HG03565 (cell line): Measurements from ENCODE around the gene E2F1.
"Not testable (repeated sequence)": the region's sequence is repeated elsewhere in the genome, so short reads cannot be mapped to it uniquely, and the experiment has no call there.

Experiments used
- ATAC-seq: cut with Tn5 transposase; IDR thresholded peaks from one replicate; pipeline ENCODE4 v1.9.1; 2021; ENCODE audit warnings: mild to moderate bottlenecking, moderate library complexity; ENCODE audit not compliant: unreplicated experiment

Gene E2F1

GRCh38 chr20:33646191-33646590 lies 40.0 kb downstream of the E2F1 start:
- no peak for ATAC-seq

DNA sequence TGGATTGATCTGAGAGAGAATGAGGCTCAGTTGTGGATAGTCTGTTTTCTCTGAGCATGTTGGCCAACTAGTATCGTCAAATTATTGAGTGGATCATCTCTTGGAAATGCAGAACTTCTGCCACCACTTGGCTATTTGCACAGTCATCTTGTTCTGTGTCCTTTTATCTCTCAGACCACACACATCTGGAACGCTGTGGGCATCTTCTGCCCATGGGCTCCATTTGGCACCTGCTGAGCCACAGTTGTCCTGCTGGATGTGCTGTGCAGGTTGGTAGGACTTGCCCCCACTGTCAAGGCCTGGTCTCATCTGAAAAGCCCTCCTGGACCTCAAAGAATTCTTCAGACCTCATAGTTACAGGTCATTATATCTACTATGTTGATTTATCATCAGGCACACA lies 40.8 kb downstream of the E2F1 start:
- no peak for ATAC-seq

DNA sequence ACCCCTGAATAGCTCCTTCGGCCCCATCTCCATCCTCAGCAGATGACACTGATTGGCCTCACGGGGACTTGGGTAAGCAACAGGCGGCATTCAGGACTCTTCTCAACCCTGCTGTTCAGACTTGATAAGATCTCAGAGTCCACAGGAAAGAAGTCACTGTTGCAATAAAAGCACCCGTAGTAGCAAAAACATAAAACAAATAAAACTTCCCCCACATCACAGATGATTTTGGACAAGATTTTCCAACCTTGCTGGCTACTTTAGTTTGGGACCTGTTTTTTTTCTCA lies 41.2 kb downstream of the E2F1 start:
- no peak for ATAC-seq

- no peak for ATAC-seq
Observed at GRCh38 chr20:33644313-33645071, 41.7 kb downstream of the E2F1 start.

- ATAC-seq, result no peak
Observed at GRCh38 chr20:33640287-33640686, 45.9 kb downstream of the E2F1 start.

- no peak for ATAC-seq
Observed at GRCh38 chr20:33636776-33637175, 49.4 kb downstream of the E2F1 start.

GRCh38 chr20:33635341-33635740 lies 50.8 kb downstream of the E2F1 start:
- no peak for ATAC-seq

GRCh38 chr20:33631910-33632309 lies 54.3 kb downstream of the E2F1 start:
- not testable (repeated sequence) for ATAC-seq

- ATAC-seq, result no peak
Observed at GRCh38 chr20:33630507-33630906, 55.7 kb downstream of the E2F1 start.

GRCh38 chr20:33629979-33630378 lies 56.2 kb downstream of the E2F1 start:
- no peak for ATAC-seq

GRCh38 chr20:33629533-33629932 lies 56.7 kb downstream of the E2F1 start:
- no peak for ATAC-seq

DNA sequence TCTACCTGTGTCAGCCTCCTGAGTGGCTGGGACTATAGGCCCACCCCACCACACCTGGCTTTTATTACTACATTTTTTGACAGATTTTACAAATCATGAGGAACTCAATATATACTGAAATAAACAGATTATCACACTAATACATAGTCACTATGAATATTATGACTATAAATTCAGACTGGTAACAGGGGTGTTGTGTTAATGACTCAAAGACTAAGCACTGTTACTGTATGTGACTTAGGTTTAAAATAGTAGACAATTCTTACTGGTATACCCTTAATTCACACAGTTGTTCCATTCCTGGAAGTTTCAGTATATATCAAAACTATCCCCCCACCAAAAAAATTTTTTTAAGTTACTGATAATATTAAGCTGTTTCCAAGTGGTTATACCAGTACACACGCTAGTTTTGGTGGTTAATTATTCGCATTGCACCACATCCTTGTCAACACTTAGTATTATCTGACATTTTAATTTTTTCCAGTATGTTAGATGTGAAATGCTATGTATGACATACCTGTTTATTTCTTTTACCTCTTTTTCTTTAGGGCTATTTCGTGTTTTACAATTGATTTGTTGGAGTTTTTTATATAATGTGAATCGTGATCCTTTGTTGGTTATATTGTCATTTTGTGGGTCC lies 58.5 kb downstream of the E2F1 start:
- ATAC-seq, result no peak

GRCh38 chr20:33626190-33626589 lies 60.0 kb downstream of the E2F1 start:
- no peak for ATAC-seq
